ENCODE measurements around the gene APOL6.

APOL6 gene

GRCh38 chr22:35705141-35705540, 56.9 kb downstream of the APOL6 start:
- H3K27ac ChIP-seq (ENCODE audit: low read depth, low read length): no peak overlapping the region
- H3K36me3 ChIP-seq (ENCODE audit: control insufficient read depth in 5 of 5, insufficient read depth in 5 of 5, low read length in 5 of 5): no peaks in the 10 kb centered on the region
- H3K4me3 ChIP-seq (ENCODE audit: low read depth in 1 of 5, low read length in 5 of 5): no peak overlapping the region
- no peaks in the 10 kb centered on the region for H3K4me1 ChIP-seq (ENCODE audit: control insufficient read depth in 5 of 5, insufficient read depth in 5 of 5, low read length in 5 of 5)
- H3K9ac ChIP-seq (ENCODE audit: low read length in 5 of 5): no peak overlapping the region
- H3K27me3 ChIP-seq (ENCODE audit: control insufficient read depth in 5 of 5, insufficient read depth in 4 of 5, low read length in 5 of 5): no peaks in the 10 kb centered on the region
- H3K9me3 ChIP-seq (ENCODE audit: control insufficient read depth in 5 of 5, low read length in 5 of 5): no peaks in the 10 kb centered on the region

DNA sequence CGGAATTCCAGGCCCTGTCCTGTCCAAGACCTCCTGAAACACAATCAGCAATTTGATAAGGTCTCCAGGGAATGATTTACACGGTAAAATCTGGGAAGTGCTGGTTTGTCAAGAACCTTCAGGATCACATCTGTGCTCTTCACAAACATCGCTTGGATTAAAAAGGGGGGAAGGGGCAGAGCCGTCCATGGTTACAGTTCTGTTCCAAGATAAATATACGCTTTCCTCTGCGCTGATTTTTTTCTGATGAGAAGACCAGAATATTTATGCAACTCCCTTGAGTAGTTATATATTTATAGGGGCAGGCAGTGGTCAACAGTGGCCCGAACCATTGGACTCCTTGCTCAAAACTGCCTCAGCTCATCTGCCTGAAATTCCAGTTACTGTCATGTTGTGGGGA, 60.2 kb downstream of the APOL6 start:
- H3K27ac ChIP-seq (ENCODE audit: low read depth, low read length): no peak overlapping the region
- peaks cover 2 to 8% (median 6%) of the 10 kb centered on the region in 5 donors for H3K9me3 ChIP-seq (ENCODE audit: control insufficient read depth in 5 of 5, low read length in 5 of 5)
- no peaks in the 10 kb centered on the region for H3K36me3 ChIP-seq (ENCODE audit: control insufficient read depth in 5 of 5, insufficient read depth in 5 of 5, low read length in 5 of 5)
- H3K4me1 ChIP-seq (ENCODE audit: control insufficient read depth in 5 of 5, insufficient read depth in 5 of 5, low read length in 5 of 5): no peaks in the 10 kb centered on the region
- no peak overlapping the region for H3K4me3 ChIP-seq (ENCODE audit: low read depth in 1 of 5, low read length in 5 of 5)
- H3K9ac ChIP-seq (ENCODE audit: low read length in 5 of 5): no peak overlapping the region
- H3K27me3 ChIP-seq (ENCODE audit: control insufficient read depth in 5 of 5, insufficient read depth in 4 of 5, low read length in 5 of 5): no peaks in the 10 kb centered on the region

DNA sequence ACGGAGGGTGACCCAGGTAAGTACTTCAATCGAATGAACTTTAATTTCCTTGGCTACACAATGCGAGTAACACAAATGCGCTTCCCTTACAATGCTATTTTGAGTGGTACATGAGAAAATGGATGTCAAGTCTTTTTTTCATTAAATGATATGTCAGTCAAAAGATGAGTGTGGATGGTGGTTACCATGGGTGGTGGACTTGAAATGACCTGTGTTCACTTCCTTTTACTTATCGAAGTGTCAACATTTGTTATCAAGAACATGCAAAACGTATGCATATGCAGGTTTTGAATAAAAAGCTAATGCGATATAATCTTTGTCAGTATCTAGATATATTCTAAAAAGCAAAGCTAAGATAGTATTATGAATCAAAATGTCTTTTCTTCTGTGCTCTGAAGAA, 60.7 kb downstream of the APOL6 start:
- H3K36me3 ChIP-seq (ENCODE audit: control insufficient read depth in 5 of 5, insufficient read depth in 5 of 5, low read length in 5 of 5): no peaks in the 10 kb centered on the region
- no peak overlapping the region for H3K9ac ChIP-seq (ENCODE audit: low read length in 5 of 5)
- no peaks in the 10 kb centered on the region for H3K4me1 ChIP-seq (ENCODE audit: control insufficient read depth in 5 of 5, insufficient read depth in 5 of 5, low read length in 5 of 5)
- H3K9me3 ChIP-seq (ENCODE audit: control insufficient read depth in 5 of 5, low read length in 5 of 5): peaks cover 2 to 8% (median 6%) of the 10 kb centered on the region in 5 donors
- no peak overlapping the region for H3K4me3 ChIP-seq (ENCODE audit: low read depth in 1 of 5, low read length in 5 of 5)
- no peak overlapping the region for H3K27ac ChIP-seq (ENCODE audit: low read depth, low read length)
- no peaks in the 10 kb centered on the region for H3K27me3 ChIP-seq (ENCODE audit: control insufficient read depth in 5 of 5, insufficient read depth in 4 of 5, low read length in 5 of 5)

DNA sequence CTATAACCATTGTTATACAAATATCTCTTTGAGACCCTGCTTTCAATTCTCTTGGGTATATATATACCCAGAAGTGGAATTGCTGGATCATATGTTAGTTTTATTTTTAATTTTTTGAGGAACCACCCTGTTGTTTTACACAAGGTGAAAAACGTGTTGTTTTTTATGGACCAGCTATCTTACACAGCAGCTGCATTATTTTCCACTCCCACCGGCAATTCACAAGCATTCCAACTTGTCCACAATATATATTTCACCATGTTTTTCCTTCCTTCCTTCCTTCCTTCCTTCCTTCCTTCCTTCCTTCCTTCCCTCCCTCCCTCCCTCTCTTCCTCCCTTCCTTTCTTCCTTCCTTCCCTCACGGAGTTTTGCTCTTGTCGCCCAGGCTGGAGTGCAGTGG, 63.1 kb downstream of the APOL6 start:
- no peaks in the 10 kb centered on the region for H3K27me3 ChIP-seq (ENCODE audit: control insufficient read depth in 5 of 5, insufficient read depth in 4 of 5, low read length in 5 of 5)
- H3K36me3 ChIP-seq (ENCODE audit: control insufficient read depth in 5 of 5, insufficient read depth in 5 of 5, low read length in 5 of 5): no peaks in the 10 kb centered on the region
- no peak overlapping the region for H3K27ac ChIP-seq (ENCODE audit: low read depth, low read length)
- H3K4me1 ChIP-seq (ENCODE audit: control insufficient read depth in 5 of 5, insufficient read depth in 5 of 5, low read length in 5 of 5): no peaks in the 10 kb centered on the region
- H3K4me3 ChIP-seq (ENCODE audit: low read depth in 1 of 5, low read length in 5 of 5): no peak overlapping the region
- H3K9me3 ChIP-seq (ENCODE audit: control insufficient read depth in 5 of 5, low read length in 5 of 5): peaks cover 2 to 8% (median 6%) of the 10 kb centered on the region in 5 donors
- no peak overlapping the region for H3K9ac ChIP-seq (ENCODE audit: low read length in 5 of 5)

GRCh38 chr22:35712672-35713071, 64.4 kb downstream of the APOL6 start:
- no peak overlapping the region for H3K4me3 ChIP-seq (ENCODE audit: low read depth in 1 of 5, low read length in 5 of 5)
- no peak overlapping the region for H3K27ac ChIP-seq (ENCODE audit: low read depth, low read length)
- H3K9ac ChIP-seq (ENCODE audit: low read length in 5 of 5): no peak overlapping the region
- no peaks in the 10 kb centered on the region for H3K27me3 ChIP-seq (ENCODE audit: control insufficient read depth in 5 of 5, insufficient read depth in 4 of 5, low read length in 5 of 5)
- H3K9me3 ChIP-seq (ENCODE audit: control insufficient read depth in 5 of 5, low read length in 5 of 5): peaks cover 2 to 8% (median 6%) of the 10 kb centered on the region in 5 donors
- H3K36me3 ChIP-seq (ENCODE audit: control insufficient read depth in 5 of 5, insufficient read depth in 5 of 5, low read length in 5 of 5): no peaks in the 10 kb centered on the region
- H3K4me1 ChIP-seq (ENCODE audit: control insufficient read depth in 5 of 5, insufficient read depth in 5 of 5, low read length in 5 of 5): no peaks in the 10 kb centered on the region

- Histone ChIP-seq H3K36me3 (ENCODE audit: control insufficient read depth in 5 of 5, insufficient read depth in 5 of 5, low read length in 5 of 5) (no peaks in the 10 kb centered on the region), H3K9ac (ENCODE audit: low read length in 5 of 5) (no peak within 1 kb of the TSS), H3K4me1 (ENCODE audit: control insufficient read depth in 5 of 5, insufficient read depth in 5 of 5, low read length in 5 of 5) (no peaks in the 10 kb centered on the region), H3K27ac (ENCODE audit: low read depth, low read length) (no peak within 1 kb of the TSS), H3K4me3 (ENCODE audit: low read depth in 1 of 5, low read length in 5 of 5) (no peak within 1 kb of the TSS), H3K9me3 (ENCODE audit: control insufficient read depth in 5 of 5, low read length in 5 of 5) (peaks cover 2 to 8% (median 4%) of the 10 kb centered on the region in 5 donors), H3K27me3 (ENCODE audit: control insufficient read depth in 5 of 5, insufficient read depth in 4 of 5, low read length in 5 of 5) (no peaks in the 10 kb centered on the region)
These were observed 69.3 kb downstream of the APOL6 start, which contains the start of gene APOL5 for GRCh38 chr22:35717572-35717971. Gene APOL5 (plus strand): TSS chr22:35717872. CDS start chr22:35717872, 0 bp downstream.

Measured in subcutaneous abdominal adipose tissue (tissue), 5 donors.